IMR-90 (cell line): ENCODE results near the gene GGA3. TPM values are rescaled to one million over a fixed set of nuclear protein-coding genes. Genes with fewer than 3 reads are reported as not detected.
A peak's percentile ranks its signal among the peaks of the same experiment; 100 is the strongest.

ENCODE experiments used
- ATAC-seq: fragments of 200-7000 bp; cut with Tn5 transposase; 2 replicates; pipeline ENCODE4 v1.9.1; 2020; ENCODE audit warnings: low read depth, mild to moderate bottlenecking, moderate library complexity
- BruUV-seq: library from RNA; stranded (reverse); fragments of 400-500 nt; replicated peaks from 2 replicates; lab custom pipeline; 2021; lab: Mats Ljungman, UMichigan
- CTCF ChIA-PET: fragments of 300-600 bp; formaldehyde crosslinking; extraction: SDS; loops from one replicate; lab custom pipeline; 2021; ENCODE audit warnings: antibody characterized with exemption; lab: Yijun Ruan, JAX
- POLR2A ChIA-PET: fragments of 300-600 bp; sonication (Branson Sonifier 250); formaldehyde crosslinking; loops from one replicate; lab custom pipeline; 2022; ENCODE audit warnings: antibody characterized with exemption; ENCODE audit not compliant: unreplicated experiment; lab: Charles Lee
- DNase-seq: peaks from one replicate; pipeline ENCODE4 v3.0.0; 2013
- H2AFZ ChIP-seq: replicated peaks from 2 replicates; pipeline ENCODE3; 2013; ENCODE audit warnings: low read length, mild to moderate bottlenecking; ENCODE audit not compliant: poor library complexity
- H2AK5ac ChIP-seq: 2 replicates; pipeline ENCODE4 v1.6.1; 2013; ENCODE audit warnings: low read depth, low read length, inconsistent platforms
- H2AK9ac ChIP-seq: replicated peaks from 2 replicates; pipeline ENCODE3; 2013; ENCODE audit warnings: mild to moderate bottlenecking, low read depth, low read length, moderate library complexity; ENCODE audit not compliant: poor library complexity
- H2BK120ac ChIP-seq: 2 replicates; pipeline ENCODE4 v1.6.1; 2013; ENCODE audit warnings: low read depth, low read length, inconsistent platforms
- H2BK15ac ChIP-seq: 3 replicates; pipeline ENCODE4 v1.6.1; 2013; ENCODE audit warnings: low read depth, low read length, inconsistent platforms
- H2BK20ac ChIP-seq: 2 replicates; pipeline ENCODE4 v1.6.1; 2013; ENCODE audit warnings: low read depth, mild to moderate bottlenecking, inconsistent platforms, low read length, moderate library complexity
- H2BK5ac ChIP-seq: 2 replicates; pipeline ENCODE4 v1.6.1; 2013; ENCODE audit warnings: mild to moderate bottlenecking, low read depth, low read length, inconsistent platforms; ENCODE audit not compliant: poor library complexity, severe bottlenecking
- H3K14ac ChIP-seq: replicated peaks from 2 replicates; pipeline ENCODE4 v1.6.1; 2013; ENCODE audit warnings: low read depth, low read length, inconsistent platforms
- H3K18ac ChIP-seq: 2 replicates; pipeline ENCODE4 v1.6.1; 2013; ENCODE audit warnings: low read depth, low read length, control low read depth
- H3K23ac ChIP-seq: 2 replicates; pipeline ENCODE4 v1.6.1; 2013; ENCODE audit warnings: low read depth, low read length, inconsistent platforms
- H3K27ac ChIP-seq: 2 replicates; pipeline ENCODE4 v1.5.1; 2013; ENCODE audit warnings: mild to moderate bottlenecking, control low read depth, low read length; ENCODE audit not compliant: insufficient read depth
- H3K27me3 ChIP-seq: 2 replicates; pipeline ENCODE4 v1.6.1; 2013; ENCODE audit warnings: low read length; ENCODE audit not compliant: control insufficient read depth, insufficient read depth
- H3K36me3 ChIP-seq: 2 replicates; pipeline ENCODE4 v1.6.1; 2013; ENCODE audit warnings: low read length, mixed read lengths; ENCODE audit not compliant: control insufficient read depth, insufficient read depth
- H3K4ac ChIP-seq: 2 replicates; pipeline ENCODE4 v1.6.1; 2013; ENCODE audit warnings: low read depth, low read length, inconsistent platforms
- H3K4me1 ChIP-seq: 2 replicates; pipeline ENCODE4 v1.6.1; 2013; ENCODE audit warnings: low read length, mixed read lengths; ENCODE audit not compliant: control insufficient read depth, insufficient read depth
- H3K4me2 ChIP-seq: 2 replicates; pipeline ENCODE4 v1.6.1; 2013; ENCODE audit warnings: low read depth, mild to moderate bottlenecking, control low read depth, low read length, moderate library complexity
- H3K4me3 ChIP-seq: 2 replicates; pipeline ENCODE4 v1.5.1; 2013; ENCODE audit warnings: low read depth, mild to moderate bottlenecking, control low read depth, low read length, moderate library complexity; ENCODE audit not compliant: insufficient read depth
- H3K56ac ChIP-seq: 2 replicates; pipeline ENCODE4 v1.6.1; 2013; ENCODE audit warnings: low read length, inconsistent platforms; ENCODE audit not compliant: insufficient read depth; ENCODE audit errors: extremely low read depth
- H3K79me1 ChIP-seq, 2 experiments: 2 replicates each; pipeline ENCODE4 v1.6.1; 2013; ENCODE audit warnings: low read length in 2 of 2, inconsistent platforms in 1 of 2, low read depth in 1 of 2
- H3K9ac ChIP-seq: 2 replicates; pipeline ENCODE4 v1.6.1; 2013; ENCODE audit warnings: low read depth, low read length, control low read depth
- H3K9me1 ChIP-seq: 2 replicates; pipeline ENCODE4 v1.6.1; 2013; ENCODE audit warnings: low read length, inconsistent platforms; ENCODE audit not compliant: insufficient read depth
- H3K9me3 ChIP-seq: 2 replicates; pipeline ENCODE4 v1.6.1; 2013; ENCODE audit warnings: low read length; ENCODE audit not compliant: control insufficient read depth, insufficient read depth
- H4K20me1 ChIP-seq: 2 replicates; pipeline ENCODE4 v1.6.1; 2013; ENCODE audit warnings: low read length, inconsistent platforms; ENCODE audit not compliant: insufficient read depth
- H4K5ac ChIP-seq: 2 replicates; pipeline ENCODE4 v1.6.1; 2013; ENCODE audit warnings: mild to moderate bottlenecking, low read depth, low read length, control low read depth
- H4K8ac ChIP-seq, 2 experiments: 2 replicates each; pipeline ENCODE4 v1.6.1; 2013; ENCODE audit warnings: low read depth in 2 of 2, low read length in 2 of 2, control low read depth in 1 of 2, inconsistent platforms in 1 of 2
- H4K91ac ChIP-seq: 2 replicates; pipeline ENCODE4 v1.6.1; 2013; ENCODE audit warnings: low read depth, low read length, inconsistent platforms; ENCODE audit not compliant: insufficient read depth
- BHLHE40 ChIP-seq: fragments of 150-350 bp; IDR thresholded peaks from 2 replicates; pipeline ENCODE4 v1.6.1; 2016; ENCODE audit warnings: mild to moderate bottlenecking, low read depth, low read length
- CEBPB ChIP-seq: IDR thresholded peaks from 2 replicates; pipeline ENCODE4 v1.6.1; 2012; ENCODE audit warnings: low read depth, low read length, improper control_type of control experiment
- CHD1 ChIP-seq: IDR thresholded peaks from 2 replicates; pipeline ENCODE4 v1.6.1; 2012; ENCODE audit warnings: low read depth, low read length, improper control_type of control experiment
- CTCF ChIP-seq: conservative IDR thresholded peaks from 2 replicates; pipeline ENCODE4 v1.5.1; 2012; ENCODE audit warnings: mild to moderate bottlenecking, low read depth, low read length, improper control_type of control experiment
- ELK1 ChIP-seq: fragments of 150-350 bp; IDR thresholded peaks from 2 replicates; pipeline ENCODE4 v1.6.1; 2016; ENCODE audit warnings: low read depth, mild to moderate bottlenecking, low read length, moderate library complexity, borderline replicate concordance
- FOS ChIP-seq: fragments of 150-350 bp; IDR thresholded peaks from 2 replicates; pipeline ENCODE4 v1.6.1; 2016; ENCODE audit warnings: low read depth, low read length
- MAFK ChIP-seq: IDR thresholded peaks from 2 replicates; pipeline ENCODE4 v1.6.1; 2012; ENCODE audit warnings: low read depth, low read length, improper control_type of control experiment
- MAZ ChIP-seq: IDR thresholded peaks from 2 replicates; pipeline ENCODE4 v1.6.1; 2012; ENCODE audit warnings: low read depth, mild to moderate bottlenecking, low read length, improper control_type of control experiment, moderate library complexity, borderline replicate concordance
- MXI1 ChIP-seq: IDR thresholded peaks from 2 replicates; pipeline ENCODE4 v1.6.1; 2012; ENCODE audit warnings: low read depth, mild to moderate bottlenecking, low read length, moderate library complexity, borderline replicate concordance
- NFE2L2 ChIP-seq: fragments of 150-350 bp; IDR thresholded peaks from 2 replicates; pipeline ENCODE4 v1.6.1; 2016; ENCODE audit warnings: low read depth, mild to moderate bottlenecking, low read length
- POLR2A ChIP-seq: IDR thresholded peaks from 2 replicates; pipeline ENCODE4 v1.6.1; 2012; ENCODE audit warnings: mild to moderate bottlenecking, low read depth, low read length
- RAD21 ChIP-seq: IDR thresholded peaks from 2 replicates; pipeline ENCODE4 v1.6.1; 2012; ENCODE audit warnings: low read length, improper control_type of control experiment
- RCOR1 ChIP-seq: IDR thresholded peaks from 2 replicates; pipeline ENCODE4 v1.6.1; 2012; ENCODE audit warnings: mild to moderate bottlenecking, low read length, improper control_type of control experiment; ENCODE audit not compliant: insufficient replicate concordance
- RFX5 ChIP-seq: IDR thresholded peaks from 2 replicates; pipeline ENCODE4 v1.8.0; 2012; ENCODE audit warnings: low read depth, mild to moderate bottlenecking, low read length, moderate library complexity
- USF2 ChIP-seq: fragments of 150-350 bp; IDR thresholded peaks from 2 replicates; pipeline ENCODE4 v1.6.1; 2017; ENCODE audit warnings: mild to moderate bottlenecking, antibody characterized with exemption, low read length, low read depth
- WGBS, 2 experiments: methylation state at CpG; one replicate each; pipeline versions ENCODE4 v1.1.5 to v1.1.7; 2013; ENCODE audit warnings: missing lambda C conversion rate in 2 of 2; ENCODE audit not compliant: insufficient read length in 1 of 2; ENCODE audit errors: extremely low coverage in 2 of 2; 5-methylcytosine and 5-hydroxymethylcytosine counted together
- dilution Hi-C: fragments of 300-500 bp; cut with HindIII; formaldehyde crosslinking; loops from one replicate; pipeline ENCODE4 v1.14.3; 2018; ENCODE audit warnings: low sequenced_read_pairs; ENCODE audit not compliant: unreplicated experiment
- in situ Hi-C: fragments of 300-500 bp; cut with MboI; formaldehyde crosslinking; loops from 3 replicates; pipeline ENCODE4 v1.14.3; 2019; ENCODE audit warnings: low sequenced_read_pairs, inconsistent platforms, mixed read lengths
- intact Hi-C: fragments of 100-400 bp; cut with micrococcal nuclease; formaldehyde crosslinking; loops from 2 replicates; pipeline ENCODE4 v1.10.0; 2022
- polyA plus RNA-seq, 3 experiments: library from polyadenylated mRNA; depleted of rRNA; stranded (reverse); fragments of >200 nt; gene quantifications; 2 replicates each; pipeline ENCODE4 v1.2.3, GENCODE V29; 2012; ENCODE audit warnings: low replicate concordance in 1 of 3
- total RNA-seq: library from RNA; depleted of rRNA; stranded (reverse); fragments of >200 nt; gene quantifications from 2 replicates; pipeline ENCODE4 v1.2.3, GENCODE V29; 2012

Gene GGA3
- total and polyA plus RNA-seq, 2 of the 4 experiments (the other 2 are of a cell fraction) = 15.1 to 35.2 TPM

GRCh38 chr17:75308732-75309629 is 47.6 kb upstream of the GGA3 start:
- Histone ChIP-seq H4K8ac (no peak overlapping the region), H3K79me1 (no peaks in the 10 kb centered on the region), H3K9me1 (peaks cover 4% of the 10 kb centered on the region; the same call in 1 of the 2 replicates), H3K4ac (no peak overlapping the region), H2AK9ac (peak overlapping the region; percentile 76), H2BK120ac (no peak overlapping the region), H3K4me1 (no peaks in the 10 kb centered on the region), H3K4me3 (no peak overlapping the region), H3K18ac (no peak overlapping the region), H3K23ac (no peak overlapping the region), H3K56ac (no peak overlapping the region), H3K9ac (no peak overlapping the region), H4K91ac (no peak overlapping the region), H2AK5ac (no peak overlapping the region), H2BK15ac (no peak overlapping the region), H3K27me3 (no peaks in the 10 kb centered on the region), H3K27ac (no peak overlapping the region), H3K4me2 (no peak overlapping the region), H2BK5ac (no peak overlapping the region), H2BK20ac (no peak overlapping the region), H2AFZ (no peak overlapping the region), H3K9me3 (no peaks in the 10 kb centered on the region), H4K20me1 (no peaks in the 10 kb centered on the region), H3K36me3 (no peaks in the 10 kb centered on the region), H3K14ac (no peak overlapping the region), H4K5ac (no peak overlapping the region)
- in situ Hi-C loops = no loop called here
- dilution Hi-C loops = no loop called here
- ChIA-PET CTCF (no interaction called here), POLR2A (no interaction called here)
- DNase-seq = no peak
- no TSS peak for BruUV-seq
- ATAC-seq = no peak
- intact Hi-C loops = no loop called here
- 90% methylated on average over 2 of the region's 20 CpGs; no CpG with 5 or more reads in 1 of the 2 experiments for WGBS, 2 experiments
- no peak for TF ChIP-seq CEBPB
- no peak for TF ChIP-seq MAFK
- no peak for TF ChIP-seq USF2
- TF ChIP-seq ELK1 = no peak
- no peak for TF ChIP-seq MXI1
- TF ChIP-seq NFE2L2 = no peak
- TF ChIP-seq RCOR1 = no peak
- no peak for TF ChIP-seq POLR2A
- no peak for TF ChIP-seq RAD21
- TF ChIP-seq MAZ = no peak
- no peak for TF ChIP-seq FOS
- no peak for TF ChIP-seq RFX5
- no peak for TF ChIP-seq CHD1
- TF ChIP-seq CTCF = no peak
- no peak for TF ChIP-seq BHLHE40
